SK-N-SH treated with all-trans-retinoic acid at 6 μM for 48 hours (cell line): ENCODE measurements around the gene SRPRB.

ENCODE experiments used
- ARNTL ChIP-seq: fragments of 450-650 bp; formaldehyde crosslinking; IDR thresholded peaks from 2 replicates; pipeline ENCODE4 v1.5.0; 2020; ENCODE audit warnings: low read depth, mild to moderate bottlenecking, moderate library complexity, borderline replicate concordance
- CREB5 ChIP-seq: fragments of 250-450 bp; sonication (Bioruptor Pico); IDR thresholded peaks from 2 replicates; pipeline ENCODE4 v1.5.1; 2020; ENCODE audit warnings: low read depth, mild to moderate bottlenecking, moderate library complexity
- ESRRG ChIP-seq: fragments of 250-450 bp; sonication (Bioruptor Pico); IDR thresholded peaks from 2 replicates; pipeline ENCODE4 v1.6.1; 2021; ENCODE audit warnings: mild to moderate bottlenecking
- GLIS3 ChIP-seq: fragments of 250-450 bp; sonication (Bioruptor Pico); IDR thresholded peaks from 2 replicates; pipeline ENCODE4 v1.5.0; 2020; ENCODE audit warnings: mild to moderate bottlenecking, moderate library complexity
- OSR1 ChIP-seq: fragments of 250-450 bp; sonication (Bioruptor Pico); IDR thresholded peaks from 2 replicates; pipeline ENCODE4 v1.8.0; 2022; ENCODE audit warnings: moderate library complexity, mild to moderate bottlenecking, inconsistent platforms
- PATZ1 ChIP-seq: fragments of 250-450 bp; sonication (Bioruptor Pico); IDR thresholded peaks from 2 replicates; pipeline ENCODE4 v1.8.0; 2020; ENCODE audit warnings: mild to moderate bottlenecking, moderate library complexity, borderline replicate concordance
- PPARA ChIP-seq: fragments of 250-450 bp; sonication (Bioruptor Pico); IDR thresholded peaks from 2 replicates; pipeline ENCODE4 v1.5.0; 2020; ENCODE audit warnings: mild to moderate bottlenecking, borderline replicate concordance
- RARB ChIP-seq: fragments of 250-450 bp; sonication (Bioruptor Pico); IDR thresholded peaks from 2 replicates; pipeline ENCODE4 v1.8.0; 2021; ENCODE audit warnings: mild to moderate bottlenecking, moderate library complexity
- SNAI2 ChIP-seq: fragments of 250-450 bp; sonication (Bioruptor Pico); IDR thresholded peaks from 2 replicates; pipeline ENCODE4 v1.5.0; 2020; ENCODE audit warnings: mild to moderate bottlenecking, moderate library complexity
- TSHZ2 ChIP-seq: fragments of 250-450 bp; sonication (Bioruptor Pico); IDR thresholded peaks from 2 replicates; pipeline ENCODE4 v1.5.0; 2020; ENCODE audit warnings: mild to moderate bottlenecking, moderate library complexity
- ZC3H10 ChIP-seq: fragments of 250-450 bp; sonication (Bioruptor Pico); IDR thresholded peaks from 2 replicates; pipeline ENCODE4 v1.5.1; 2021; ENCODE audit warnings: mild to moderate bottlenecking, moderate library complexity
- ZFP3 ChIP-seq: fragments of 250-450 bp; sonication (Bioruptor Pico); IDR thresholded peaks from 2 replicates; pipeline ENCODE4 v1.5.0; 2020; ENCODE audit warnings: mild to moderate bottlenecking, moderate library complexity
- ZFP30 ChIP-seq: fragments of 450-650 bp; formaldehyde crosslinking; IDR thresholded peaks from 2 replicates; pipeline ENCODE4 v1.5.0; 2022; ENCODE audit warnings: mild to moderate bottlenecking, moderate library complexity

GRCh38 chr3:133841196-133841595, 35.6 kb downstream of the SRPRB start:
- TF ChIP-seq RARB = no peak
- no peak for TF ChIP-seq PPARA (CRISPR knock-in tag)
- no peak for TF ChIP-seq ZFP3 (CRISPR knock-in tag)
- no peak for TF ChIP-seq CREB5 (CRISPR knock-in tag)
- TF ChIP-seq PATZ1 (CRISPR knock-in tag) = no peak
- no peak for TF ChIP-seq OSR1
- TF ChIP-seq ZFP30 (CRISPR knock-in tag) = no peak
- no peak for TF ChIP-seq SNAI2
- TF ChIP-seq ARNTL (CRISPR knock-in tag) = no peak
- no peak for TF ChIP-seq TSHZ2 (CRISPR knock-in tag)
- TF ChIP-seq ZC3H10 (CRISPR knock-in tag) = no peak
- TF ChIP-seq ESRRG (CRISPR knock-in tag) = no peak
- no peak for TF ChIP-seq GLIS3
